Measurements from ENCODE around the gene UBA52. TPM values are rescaled to one million over a fixed set of nuclear protein-coding genes. Genes with fewer than 3 reads are reported as not detected.

The UBA52 gene
- total and polyA plus RNA-seq, 2 of the 8 experiments (the other 6 are each of a cell fraction or from before 2014, with no cell fraction given) = 1,340 to 5,409 TPM

GRCh38 chr19:18588611-18589379 lies 17.1 kb downstream of the UBA52 start, which contains the start of gene REX1BD (continued):
- TF ChIP-seq, protein P1, sequence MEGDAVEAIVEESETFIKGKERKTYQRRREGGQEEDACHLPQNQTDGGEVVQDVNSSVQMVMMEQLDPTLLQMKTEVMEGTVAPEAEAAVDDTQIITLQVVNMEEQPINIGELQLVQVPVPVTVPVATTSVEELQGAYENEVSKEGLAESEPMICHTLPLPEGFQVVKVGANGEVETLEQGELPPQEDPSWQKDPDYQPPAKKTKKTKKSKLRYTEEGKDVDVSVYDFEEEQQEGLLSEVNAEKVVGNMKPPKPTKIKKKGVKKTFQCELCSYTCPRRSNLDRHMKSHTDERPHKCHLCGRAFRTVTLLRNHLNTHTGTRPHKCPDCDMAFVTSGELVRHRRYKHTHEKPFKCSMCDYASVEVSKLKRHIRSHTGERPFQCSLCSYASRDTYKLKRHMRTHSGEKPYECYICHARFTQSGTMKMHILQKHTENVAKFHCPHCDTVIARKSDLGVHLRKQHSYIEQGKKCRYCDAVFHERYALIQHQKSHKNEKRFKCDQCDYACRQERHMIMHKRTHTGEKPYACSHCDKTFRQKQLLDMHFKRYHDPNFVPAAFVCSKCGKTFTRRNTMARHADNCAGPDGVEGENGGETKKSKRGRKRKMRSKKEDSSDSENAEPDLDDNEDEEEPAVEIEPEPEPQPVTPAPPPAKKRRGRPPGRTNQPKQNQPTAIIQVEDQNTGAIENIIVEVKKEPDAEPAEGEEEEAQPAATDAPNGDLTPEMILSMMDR (IDR thresholded peaks at IDR 0.05; ENCODE audit: control extremely low read depth in 1 of 3, insufficient read depth in 1 of 3, low read depth in 1 of 3, low read length in 3 of 3) = peak; percentile 90 to 92 (median 91)
- TF ChIP-seq TAF7 (optimal IDR thresholded peaks at IDR 0.05; ENCODE audit: borderline replicate concordance, low read depth, low read length) (peak; percentile 81), POU5F1 (IDR thresholded peaks at IDR 0.05; ENCODE audit: low read depth, low read length) (no peak), KDM1A (IDR thresholded peaks at IDR 0.05; ENCODE audit: borderline replicate concordance, low read length) (no peak), CTBP2 (IDR thresholded peaks at IDR 0.05; ENCODE audit: borderline replicate concordance, insufficient read depth, insufficient read length, low read length) (no peak), EP300 (IDR thresholded peaks at IDR 0.05; ENCODE audit: borderline replicate concordance in 1 of 2, low read depth in 2 of 2, low read length in 2 of 2) (peak in 1 of 2 experiments; percentile 66; a peak in 1 of 3 replicates), FOSL1 (IDR thresholded peaks at IDR 0.05; ENCODE audit: insufficient read depth, low read depth, low read length) (no peak)
- TF ChIP-seq, protein P2, sequence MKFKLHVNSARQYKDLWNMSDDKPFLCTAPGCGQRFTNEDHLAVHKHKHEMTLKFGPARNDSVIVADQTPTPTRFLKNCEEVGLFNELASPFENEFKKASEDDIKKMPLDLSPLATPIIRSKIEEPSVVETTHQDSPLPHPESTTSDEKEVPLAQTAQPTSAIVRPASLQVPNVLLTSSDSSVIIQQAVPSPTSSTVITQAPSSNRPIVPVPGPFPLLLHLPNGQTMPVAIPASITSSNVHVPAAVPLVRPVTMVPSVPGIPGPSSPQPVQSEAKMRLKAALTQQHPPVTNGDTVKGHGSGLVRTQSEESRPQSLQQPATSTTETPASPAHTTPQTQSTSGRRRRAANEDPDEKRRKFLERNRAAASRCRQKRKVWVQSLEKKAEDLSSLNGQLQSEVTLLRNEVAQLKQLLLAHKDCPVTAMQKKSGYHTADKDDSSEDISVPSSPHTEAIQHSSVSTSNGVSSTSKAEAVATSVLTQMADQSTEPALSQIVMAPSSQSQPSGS (IDR thresholded peaks at IDR 0.05; ENCODE audit: low read length) = no peak
